Testis (tissue), 2 donors: ENCODE results near the gene NCK2.

Experiments used
- POLR2A ChIP-seq: fragments of 450-650 bp; IDR thresholded peaks from one replicate; pipeline ENCODE4 v1.6.1; 2017; ENCODE audit warnings: antibody characterized with exemption, mild to moderate bottlenecking, moderate library complexity
- TF ChIP-seq, protein P1 (sequence below), 3 experiments: fragments of 450-650 bp in 2 of 3; fragments of 200-600 bp in 1 of 3; sonication (generic) in 1 of 3; IDR thresholded peaks; one replicate each; pipeline ENCODE4 v1.5.1; 2016 to 2019; ENCODE audit warnings: antibody characterized with exemption in 3 of 3, mild to moderate bottlenecking in 2 of 3, moderate library complexity in 1 of 3

DNA sequence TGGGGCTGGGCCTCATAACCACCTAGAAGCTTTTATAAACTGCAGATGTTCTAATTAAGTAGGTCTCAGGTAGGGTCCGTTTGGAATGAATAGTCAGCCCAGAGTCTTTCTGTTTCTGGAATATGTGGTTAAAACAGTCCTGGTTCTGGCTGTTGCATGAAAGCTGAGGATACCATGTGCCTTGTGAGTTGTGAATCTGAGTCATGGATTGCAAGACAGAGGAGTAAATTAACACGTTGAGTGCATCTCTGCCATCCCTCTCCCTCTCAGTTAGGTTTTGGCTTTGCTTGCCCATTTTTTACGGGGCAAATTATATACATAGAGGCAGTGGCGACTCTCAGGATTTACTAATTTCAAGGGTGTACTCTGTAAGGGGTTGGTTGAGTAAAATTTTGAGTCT is 59.1 kb downstream of the NCK2 start:
- TF ChIP-seq POLR2A = no peak
- TF ChIP-seq, protein P1, sequence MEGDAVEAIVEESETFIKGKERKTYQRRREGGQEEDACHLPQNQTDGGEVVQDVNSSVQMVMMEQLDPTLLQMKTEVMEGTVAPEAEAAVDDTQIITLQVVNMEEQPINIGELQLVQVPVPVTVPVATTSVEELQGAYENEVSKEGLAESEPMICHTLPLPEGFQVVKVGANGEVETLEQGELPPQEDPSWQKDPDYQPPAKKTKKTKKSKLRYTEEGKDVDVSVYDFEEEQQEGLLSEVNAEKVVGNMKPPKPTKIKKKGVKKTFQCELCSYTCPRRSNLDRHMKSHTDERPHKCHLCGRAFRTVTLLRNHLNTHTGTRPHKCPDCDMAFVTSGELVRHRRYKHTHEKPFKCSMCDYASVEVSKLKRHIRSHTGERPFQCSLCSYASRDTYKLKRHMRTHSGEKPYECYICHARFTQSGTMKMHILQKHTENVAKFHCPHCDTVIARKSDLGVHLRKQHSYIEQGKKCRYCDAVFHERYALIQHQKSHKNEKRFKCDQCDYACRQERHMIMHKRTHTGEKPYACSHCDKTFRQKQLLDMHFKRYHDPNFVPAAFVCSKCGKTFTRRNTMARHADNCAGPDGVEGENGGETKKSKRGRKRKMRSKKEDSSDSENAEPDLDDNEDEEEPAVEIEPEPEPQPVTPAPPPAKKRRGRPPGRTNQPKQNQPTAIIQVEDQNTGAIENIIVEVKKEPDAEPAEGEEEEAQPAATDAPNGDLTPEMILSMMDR (IDR thresholded peaks at IDR 0.05) = no peak
